Keratinocyte (primary cell): Measurements from ENCODE around the gene PLA2G6. TPM values are rescaled to one million over a fixed set of nuclear protein-coding genes. Genes with fewer than 3 reads are reported as not detected.

Experiments
- DNase-seq: peaks from one replicate; pipeline ENCODE4 v3.0.0-alpha.2; 2011; ENCODE audit warnings: low read depth, missing footprints, low spot score
- FAIRE-seq: peaks from 2 replicates; lab custom pipeline; 2011; peaks lifted over from hg19 to GRCh38; lab: Jason Lieb, UNC
- H2AFZ ChIP-seq: 2 replicates; pipeline ENCODE4 v1.6.0; 2012; ENCODE audit warnings: low read length, control low read depth, inconsistent platforms; ENCODE audit not compliant: control insufficient read depth
- H3K27ac ChIP-seq: 2 replicates; pipeline ENCODE4 v1.5.1; 2011; ENCODE audit warnings: low read length; ENCODE audit not compliant: control insufficient read depth, insufficient read depth
- H3K27me3 ChIP-seq: 3 replicates; pipeline ENCODE4 v1.6.0; 2011; ENCODE audit warnings: low read length; ENCODE audit not compliant: control insufficient read depth, insufficient read depth; ENCODE audit errors: extremely low read depth
- H3K36me3 ChIP-seq, 2 experiments: 2 replicates in 1 of 2; 3 replicates in 1 of 2; pipeline ENCODE4 v1.5.1; 2011; ENCODE audit warnings: low read length in 2 of 2, mild to moderate bottlenecking in 1 of 2; ENCODE audit not compliant: control insufficient read depth in 2 of 2, insufficient read depth in 2 of 2; ENCODE audit errors: extremely low read depth in 1 of 2
- H3K4me1 ChIP-seq: 3 replicates; pipeline ENCODE4 v1.5.1; 2011; ENCODE audit warnings: low read length; ENCODE audit not compliant: control insufficient read depth, insufficient read depth; ENCODE audit errors: extremely low read depth
- H3K4me2 ChIP-seq: 3 replicates; pipeline ENCODE4 v1.6.0; 2011; ENCODE audit warnings: low read depth, low read length; ENCODE audit not compliant: control insufficient read depth, insufficient read depth; ENCODE audit errors: extremely low read depth
- H3K4me3 ChIP-seq, 3 experiments: fragments of 200-600 bp in 1 of 3; sonication (generic) in 1 of 3; 2 replicates in 2 of 3; 3 replicates in 1 of 3; pipeline ENCODE4 v1.5.1; 2011 to 2016; ENCODE audit warnings: low read length in 3 of 3, mild to moderate bottlenecking in 3 of 3, control low read depth in 2 of 3, inconsistent platforms in 1 of 3, low read depth in 1 of 3, mixed read lengths in 1 of 3, mixed run types in 1 of 3, moderate library complexity in 1 of 3; ENCODE audit not compliant: control insufficient read depth in 2 of 3, insufficient read depth in 2 of 3; ENCODE audit errors: extremely low read depth in 1 of 3
- H3K79me2 ChIP-seq: 2 replicates; pipeline ENCODE4 v1.6.0; 2012; ENCODE audit warnings: low read length; ENCODE audit not compliant: control insufficient read depth, insufficient read depth
- H3K9ac ChIP-seq: 3 replicates; pipeline ENCODE4 v1.6.0; 2011; ENCODE audit warnings: low read length; ENCODE audit not compliant: control insufficient read depth, insufficient read depth; ENCODE audit errors: extremely low read depth
- H3K9me1 ChIP-seq: 3 replicates; pipeline ENCODE4 v1.6.0; 2011; ENCODE audit warnings: low read length; ENCODE audit not compliant: control insufficient read depth, insufficient read depth; ENCODE audit errors: extremely low read depth
- H3K9me3 ChIP-seq: 2 replicates; pipeline ENCODE4 v1.5.1; 2012; ENCODE audit warnings: low read depth, low read length; ENCODE audit not compliant: control insufficient read depth
- H4K20me1 ChIP-seq: 3 replicates; pipeline ENCODE4 v1.6.0; 2011; ENCODE audit warnings: low read length; ENCODE audit not compliant: control insufficient read depth, insufficient read depth; ENCODE audit errors: extremely low read depth
- CTCF ChIP-seq, 3 experiments: IDR thresholded peaks in 1 of 3; conservative IDR thresholded peaks in 1 of 3; optimal IDR thresholded peaks in 1 of 3; 2 replicates in 2 of 3; 3 replicates in 1 of 3; pipeline versions ENCODE3 to v1.5.1; 2011; ENCODE audit warnings: low read length in 3 of 3, mild to moderate bottlenecking in 3 of 3, moderate library complexity in 2 of 3, control low read depth in 1 of 3, inconsistent platforms in 1 of 3; ENCODE audit not compliant: insufficient read depth in 2 of 3; ENCODE audit errors: extremely low read depth in 1 of 3
- EZH2 ChIP-seq: IDR thresholded peaks from one replicate; pipeline ENCODE4 v1.6.1; 2012; ENCODE audit warnings: inconsistent platforms, mild to moderate bottlenecking, low read length, moderate library complexity
- dilution Hi-C: fragments of 300-500 bp; cut with MboI; formaldehyde crosslinking; loops from one replicate; pipeline ENCODE4 v1.7.0; 2020; ENCODE audit warnings: low sequenced_read_pairs; ENCODE audit not compliant: extremely low pct_ligation_motif_present
- polyA plus RNA-seq, 5 experiments: library from polyadenylated mRNA; depleted of rRNA in 3 of 5; stranded (reverse) in 3 of 5; stranded (forward) in 1 of 5; unstranded in 1 of 5; fragments of >200 nt; gene quantifications; 1 replicate in 1 of 5; 2 replicates in 3 of 5; 3 replicates in 1 of 5; pipeline versions ENCODE4 v1.2.1 to v1.2.3, GENCODE V29; 2011 to 2012; ENCODE audit warnings: missing spikeins in 2 of 5, low read depth in 1 of 5, low replicate concordance in 1 of 5

The PLA2G6 gene
- polyA plus RNA-seq, 1 donor (not counting 4 experiments of a cell fraction or from before 2014, with no cell fraction given) = 5.2 TPM

GRCh38 chr22:38080850-38081635, 100.6 kb downstream of the PLA2G6 start:
- Histone ChIP-seq H2AFZ (peak overlapping the region; percentile 79), H3K9ac (no peak overlapping the region), H3K79me2 (no peaks in the 10 kb centered on the region), H3K4me2 (peak overlapping the region; percentile 73), H3K4me1 (no peaks in the 10 kb centered on the region), H3K27ac (no peak overlapping the region), H3K4me3 (peak overlapping the region in 2 of 3 experiments; percentile 21 to 27), H3K9me1 (no peaks in the 10 kb centered on the region), H3K36me3 (no peaks in the 10 kb centered on the region), H3K27me3 (peaks cover 29% of the 10 kb centered on the region), H3K9me3 (no peaks in the 10 kb centered on the region), H4K20me1 (no peaks in the 10 kb centered on the region)
- dilution Hi-C loops = no loop called here
- DNase-seq = no peak
- no peak for TF ChIP-seq CTCF (optimal IDR thresholded peaks at IDR 0.05 in 1 of 3, IDR thresholded peaks at IDR 0.05 in 1 of 3, conservative IDR thresholded peaks at IDR 0.05 in 1 of 3; ENCODE audit: extremely low read depth in 1 of 3, insufficient read depth in 2 of 3, low read length in 3 of 3)
- peak; percentile 59 for TF ChIP-seq EZH2
- FAIRE-seq = no peak

GRCh38 chr22:38080474-38080849, 101.2 kb downstream of the PLA2G6 start:
- dilution Hi-C loops = no loop called here
- Histone ChIP-seq H3K36me3 (peaks cover 0 to 2% of the 10 kb centered on the region in 2 experiments), H2AFZ (peak overlapping the region; percentile 79), H3K9me3 (no peaks in the 10 kb centered on the region), H3K4me2 (no peak overlapping the region), H3K4me1 (no peaks in the 10 kb centered on the region), H3K27me3 (peaks cover 29% of the 10 kb centered on the region), H3K4me3 (no peak overlapping the region), H3K27ac (no peak overlapping the region), H3K9ac (no peak overlapping the region), H3K79me2 (no peaks in the 10 kb centered on the region), H3K9me1 (no peaks in the 10 kb centered on the region), H4K20me1 (no peaks in the 10 kb centered on the region)
- no peak for TF ChIP-seq CTCF (optimal IDR thresholded peaks at IDR 0.05 in 1 of 3, IDR thresholded peaks at IDR 0.05 in 1 of 3, conservative IDR thresholded peaks at IDR 0.05 in 1 of 3; ENCODE audit: extremely low read depth in 1 of 3, insufficient read depth in 2 of 3, low read length in 3 of 3)
- no peak for TF ChIP-seq EZH2
- FAIRE-seq (no peak), DNase-seq (no peak)
